GM12878 (cell line): ENCODE data around the gene MAMDC2.

Source experiments
- DPF2 ChIP-seq: fragments of 450-650 bp; IDR thresholded peaks from 2 replicates; pipeline ENCODE4 v1.6.1; 2017; ENCODE audit warnings: mild to moderate bottlenecking
- EP300 ChIP-seq, 2 experiments: fragments of 150-350 bp in 1 of 2; IDR thresholded peaks; 2 replicates each; pipeline ENCODE4 v1.6.1; 2011 to 2012; ENCODE audit warnings: low read depth in 2 of 2, low read length in 2 of 2, borderline replicate concordance in 1 of 2, improper control_type of control experiment in 1 of 2, inconsistent platforms in 1 of 2; ENCODE audit not compliant: control insufficient read depth in 1 of 2
- RAD21 ChIP-seq: IDR thresholded peaks from 2 replicates; pipeline ENCODE4 v1.6.1; 2011; ENCODE audit warnings: mild to moderate bottlenecking, low read depth, low read length, moderate library complexity; ENCODE audit not compliant: insufficient read depth
- RBBP5 ChIP-seq: fragments of 200-600 bp; sonication (generic); conservative IDR thresholded peaks from 2 replicates; pipeline ENCODE4 v1.6.1; 2016
- SRF ChIP-seq, 2 experiments: IDR thresholded peaks; 2 replicates each; pipeline ENCODE4 v1.6.1; 2011; ENCODE audit warnings: low read depth in 2 of 2, low read length in 2 of 2, mild to moderate bottlenecking in 1 of 2, moderate library complexity in 1 of 2
- TCF12 ChIP-seq: IDR thresholded peaks from 2 replicates; pipeline ENCODE4 v1.6.1; 2011; ENCODE audit warnings: low read depth, mild to moderate bottlenecking, low read length
- ZNF274 ChIP-seq: IDR thresholded peaks from one replicate; pipeline ENCODE4 v1.8.0; 2011; ENCODE audit not compliant: insufficient read length, insufficient read depth
- TF ChIP-seq, protein P1 (sequence below), 3 experiments: IDR thresholded peaks in 2 of 3; conservative IDR thresholded peaks in 1 of 3; 2 replicates each; pipeline ENCODE4 v1.5.1; 2011; ENCODE audit warnings: low read depth in 3 of 3, low read length in 3 of 3, mild to moderate bottlenecking in 3 of 3, control low read depth in 2 of 3, moderate library complexity in 2 of 3, inconsistent platforms in 1 of 3, mixed read lengths in 1 of 3; ENCODE audit not compliant: control insufficient read depth in 2 of 3, insufficient read depth in 1 of 3; ENCODE audit errors: extremely low read depth in 1 of 3
- TF ChIP-seq, protein P2 (sequence below): fragments of 450-650 bp; IDR thresholded peaks from 2 replicates; pipeline ENCODE4 v1.6.1; 2017; ENCODE audit warnings: mild to moderate bottlenecking, moderate library complexity
- TF ChIP-seq, protein P3 (sequence below): IDR thresholded peaks from 2 replicates; pipeline ENCODE4 v1.6.1; 2012; ENCODE audit warnings: low read depth, low read length, improper control_type of control experiment

- no peak for TF ChIP-seq RBBP5
- TF ChIP-seq, protein P1, sequence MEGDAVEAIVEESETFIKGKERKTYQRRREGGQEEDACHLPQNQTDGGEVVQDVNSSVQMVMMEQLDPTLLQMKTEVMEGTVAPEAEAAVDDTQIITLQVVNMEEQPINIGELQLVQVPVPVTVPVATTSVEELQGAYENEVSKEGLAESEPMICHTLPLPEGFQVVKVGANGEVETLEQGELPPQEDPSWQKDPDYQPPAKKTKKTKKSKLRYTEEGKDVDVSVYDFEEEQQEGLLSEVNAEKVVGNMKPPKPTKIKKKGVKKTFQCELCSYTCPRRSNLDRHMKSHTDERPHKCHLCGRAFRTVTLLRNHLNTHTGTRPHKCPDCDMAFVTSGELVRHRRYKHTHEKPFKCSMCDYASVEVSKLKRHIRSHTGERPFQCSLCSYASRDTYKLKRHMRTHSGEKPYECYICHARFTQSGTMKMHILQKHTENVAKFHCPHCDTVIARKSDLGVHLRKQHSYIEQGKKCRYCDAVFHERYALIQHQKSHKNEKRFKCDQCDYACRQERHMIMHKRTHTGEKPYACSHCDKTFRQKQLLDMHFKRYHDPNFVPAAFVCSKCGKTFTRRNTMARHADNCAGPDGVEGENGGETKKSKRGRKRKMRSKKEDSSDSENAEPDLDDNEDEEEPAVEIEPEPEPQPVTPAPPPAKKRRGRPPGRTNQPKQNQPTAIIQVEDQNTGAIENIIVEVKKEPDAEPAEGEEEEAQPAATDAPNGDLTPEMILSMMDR (IDR thresholded peaks at IDR 0.05 in 2 of 3, conservative IDR thresholded peaks at IDR 0.05 in 1 of 3; ENCODE audit: control insufficient read depth in 2 of 3, extremely low read depth in 1 of 3, insufficient read depth in 1 of 3, low read depth in 3 of 3, low read length in 3 of 3) = no peak
- TF ChIP-seq DPF2 = no peak
- TF ChIP-seq ZNF274 = no peak
- no peak for TF ChIP-seq EP300 (IDR thresholded peaks at IDR 0.05; ENCODE audit: borderline replicate concordance in 1 of 2, control insufficient read depth in 1 of 2, low read depth in 2 of 2, low read length in 2 of 2)
- no peak for TF ChIP-seq SRF (IDR thresholded peaks at IDR 0.05; ENCODE audit: low read depth in 2 of 2, low read length in 2 of 2)
- no peak for TF ChIP-seq RAD21
- TF ChIP-seq, protein P2, sequence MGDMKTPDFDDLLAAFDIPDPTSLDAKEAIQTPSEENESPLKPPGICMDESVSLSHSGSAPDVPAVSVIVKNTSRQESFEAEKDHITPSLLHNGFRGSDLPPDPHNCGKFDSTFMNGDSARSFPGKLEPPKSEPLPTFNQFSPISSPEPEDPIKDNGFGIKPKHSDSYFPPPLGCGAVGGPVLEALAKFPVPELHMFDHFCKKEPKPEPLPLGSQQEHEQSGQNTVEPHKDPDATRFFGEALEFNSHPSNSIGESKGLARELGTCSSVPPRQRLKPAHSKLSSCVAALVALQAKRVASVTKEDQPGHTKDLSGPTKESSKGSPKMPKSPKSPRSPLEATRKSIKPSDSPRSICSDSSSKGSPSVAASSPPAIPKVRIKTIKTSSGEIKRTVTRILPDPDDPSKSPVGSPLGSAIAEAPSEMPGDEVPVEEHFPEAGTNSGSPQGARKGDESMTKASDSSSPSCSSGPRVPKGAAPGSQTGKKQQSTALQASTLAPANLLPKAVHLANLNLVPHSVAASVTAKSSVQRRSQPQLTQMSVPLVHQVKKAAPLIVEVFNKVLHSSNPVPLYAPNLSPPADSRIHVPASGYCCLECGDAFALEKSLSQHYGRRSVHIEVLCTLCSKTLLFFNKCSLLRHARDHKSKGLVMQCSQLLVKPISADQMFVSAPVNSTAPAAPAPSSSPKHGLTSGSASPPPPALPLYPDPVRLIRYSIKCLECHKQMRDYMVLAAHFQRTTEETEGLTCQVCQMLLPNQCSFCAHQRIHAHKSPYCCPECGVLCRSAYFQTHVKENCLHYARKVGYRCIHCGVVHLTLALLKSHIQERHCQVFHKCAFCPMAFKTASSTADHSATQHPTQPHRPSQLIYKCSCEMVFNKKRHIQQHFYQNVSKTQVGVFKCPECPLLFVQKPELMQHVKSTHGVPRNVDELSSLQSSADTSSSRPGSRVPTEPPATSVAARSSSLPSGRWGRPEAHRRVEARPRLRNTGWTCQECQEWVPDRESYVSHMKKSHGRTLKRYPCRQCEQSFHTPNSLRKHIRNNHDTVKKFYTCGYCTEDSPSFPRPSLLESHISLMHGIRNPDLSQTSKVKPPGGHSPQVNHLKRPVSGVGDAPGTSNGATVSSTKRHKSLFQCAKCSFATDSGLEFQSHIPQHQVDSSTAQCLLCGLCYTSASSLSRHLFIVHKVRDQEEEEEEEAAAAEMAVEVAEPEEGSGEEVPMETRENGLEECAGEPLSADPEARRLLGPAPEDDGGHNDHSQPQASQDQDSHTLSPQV = no peak
- TF ChIP-seq TCF12 = no peak
- TF ChIP-seq, protein P3, sequence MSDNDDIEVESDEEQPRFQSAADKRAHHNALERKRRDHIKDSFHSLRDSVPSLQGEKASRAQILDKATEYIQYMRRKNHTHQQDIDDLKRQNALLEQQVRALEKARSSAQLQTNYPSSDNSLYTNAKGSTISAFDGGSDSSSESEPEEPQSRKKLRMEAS = no peak
Observed at GRCh38 chr9:70125621-70126263, 82.1 kb downstream of the MAMDC2 start.
